ENCODE data around the gene FIBP.
"Not testable (repeated sequence)": the region's sequence is repeated elsewhere in the genome, so short reads cannot be mapped to it uniquely, and the experiment has no call there.

FIBP gene

DNA sequence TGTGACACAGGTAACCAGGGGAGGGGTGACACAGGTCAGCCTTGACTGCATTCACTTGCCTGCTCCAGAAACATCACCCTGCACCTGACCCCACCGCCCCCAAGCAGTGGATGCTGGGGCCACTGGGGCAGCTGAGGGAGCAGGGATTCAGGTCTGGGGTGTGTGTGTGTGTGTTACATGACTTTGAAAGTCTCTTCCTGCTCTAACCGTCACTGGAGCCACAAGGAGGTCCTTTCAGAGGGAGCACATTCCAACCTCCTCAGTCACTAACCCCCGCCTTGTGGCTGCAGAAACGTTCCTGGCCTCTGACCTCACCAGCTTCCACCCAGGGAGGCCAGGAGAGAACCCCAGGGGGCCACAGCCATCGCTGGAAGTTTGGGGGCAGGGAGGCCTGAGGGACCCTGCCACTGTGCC is 14.8 kb upstream of the FIBP start:
- no peaks in the 10 kb centered on the region for H3K9me3 ChIP-seq (ENCODE audit: low read length)
- H3K4me1 ChIP-seq (ENCODE audit: insufficient read depth, low read length), result peaks cover 13% of the 10 kb centered on the region
- peaks cover 21% of the 10 kb centered on the region for H3K27me3 ChIP-seq (ENCODE audit: insufficient read depth, low read length)
- no peak overlapping the region for H2AFZ ChIP-seq (ENCODE audit: low read depth, low read length)
- no peak overlapping the region for H3K4me3 ChIP-seq (ENCODE audit: low read length)
- no peaks in the 10 kb centered on the region for H3K36me3 ChIP-seq (ENCODE audit: insufficient read depth, low read length)

DNA sequence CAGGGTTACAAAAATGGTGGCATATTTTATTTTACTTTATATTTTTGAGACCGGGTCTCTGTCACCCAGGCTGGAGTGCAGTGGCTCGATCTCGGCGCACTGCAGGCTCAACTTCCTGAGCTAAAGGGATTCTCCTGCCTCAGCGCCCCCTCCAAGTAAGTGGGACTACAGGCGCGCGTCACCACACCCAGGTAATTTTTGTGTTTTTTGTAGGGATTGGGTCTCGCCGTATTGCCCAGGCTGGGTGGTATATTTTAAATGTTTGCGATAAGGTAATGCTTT is 12.6 kb upstream of the FIBP start:
- Histone ChIP-seq H3K36me3 (ENCODE audit: insufficient read depth, low read length) (no peaks in the 10 kb centered on the region), H3K9me3 (ENCODE audit: low read length) (no peaks in the 10 kb centered on the region), H3K4me1 (ENCODE audit: insufficient read depth, low read length) (peaks cover 13% of the 10 kb centered on the region), H3K27me3 (ENCODE audit: insufficient read depth, low read length) (peaks cover 21% of the 10 kb centered on the region), H2AFZ (ENCODE audit: low read depth, low read length) (no peak overlapping the region), H3K4me3 (ENCODE audit: low read length) (no peak overlapping the region)

DNA sequence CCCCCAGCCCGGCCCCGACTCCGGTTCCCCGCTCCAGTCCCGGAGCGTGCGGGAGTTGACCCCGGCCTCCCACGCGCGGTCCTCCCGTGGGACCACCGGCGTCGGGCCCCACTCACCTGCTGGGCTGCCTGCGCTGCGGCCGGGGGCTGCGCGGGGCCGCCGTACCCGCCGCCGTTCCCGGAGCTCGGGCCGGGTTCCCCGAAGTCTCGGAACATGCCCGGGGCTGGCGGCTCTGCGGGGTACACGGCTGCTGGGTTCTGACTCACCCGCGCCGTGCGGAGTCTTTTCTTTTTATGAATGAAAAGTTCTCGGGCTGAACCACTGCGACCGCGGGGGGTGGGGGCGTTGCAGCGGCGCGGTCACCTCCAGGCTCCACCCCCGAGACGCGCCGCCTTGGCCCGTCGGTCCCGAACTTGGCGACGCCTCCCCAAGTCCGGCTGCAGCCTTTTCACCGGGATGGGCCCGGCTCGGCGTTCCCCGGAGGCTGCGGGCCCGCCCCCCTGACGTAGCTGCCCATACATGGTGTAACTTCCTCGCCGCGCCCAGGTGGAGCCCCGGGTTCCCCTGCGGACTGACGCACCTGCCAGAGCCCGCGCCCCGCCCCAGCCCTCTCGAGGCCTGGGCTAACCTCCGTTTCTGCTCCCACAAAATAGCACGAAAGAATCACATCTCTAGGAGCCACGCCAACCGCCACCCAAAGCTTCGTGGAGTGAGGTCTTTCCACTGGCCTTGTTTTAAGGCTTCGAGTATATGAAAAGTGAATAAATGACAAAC is 12.0 kb upstream of the FIBP start, which contains the start of gene FOSL1:
Gene FOSL1 (minus strand): TSS at position 264 of the 774 bp plus-strand sequence. CDS start 49 bp downstream, at position 215.
- Histone ChIP-seq H3K4me1 (ENCODE audit: insufficient read depth, low read length) (peaks cover 13% of the 10 kb centered on the region), H2AFZ (ENCODE audit: low read depth, low read length) (peak within 1 kb of the TSS; percentile 59), H3K36me3 (ENCODE audit: insufficient read depth, low read length) (no peaks in the 10 kb centered on the region), H3K9me3 (ENCODE audit: low read length) (no peaks in the 10 kb centered on the region), H3K27me3 (ENCODE audit: insufficient read depth, low read length) (peaks cover 21% of the 10 kb centered on the region), H3K4me3 (ENCODE audit: low read length) (peak within 1 kb of the TSS; percentile 37)

DNA sequence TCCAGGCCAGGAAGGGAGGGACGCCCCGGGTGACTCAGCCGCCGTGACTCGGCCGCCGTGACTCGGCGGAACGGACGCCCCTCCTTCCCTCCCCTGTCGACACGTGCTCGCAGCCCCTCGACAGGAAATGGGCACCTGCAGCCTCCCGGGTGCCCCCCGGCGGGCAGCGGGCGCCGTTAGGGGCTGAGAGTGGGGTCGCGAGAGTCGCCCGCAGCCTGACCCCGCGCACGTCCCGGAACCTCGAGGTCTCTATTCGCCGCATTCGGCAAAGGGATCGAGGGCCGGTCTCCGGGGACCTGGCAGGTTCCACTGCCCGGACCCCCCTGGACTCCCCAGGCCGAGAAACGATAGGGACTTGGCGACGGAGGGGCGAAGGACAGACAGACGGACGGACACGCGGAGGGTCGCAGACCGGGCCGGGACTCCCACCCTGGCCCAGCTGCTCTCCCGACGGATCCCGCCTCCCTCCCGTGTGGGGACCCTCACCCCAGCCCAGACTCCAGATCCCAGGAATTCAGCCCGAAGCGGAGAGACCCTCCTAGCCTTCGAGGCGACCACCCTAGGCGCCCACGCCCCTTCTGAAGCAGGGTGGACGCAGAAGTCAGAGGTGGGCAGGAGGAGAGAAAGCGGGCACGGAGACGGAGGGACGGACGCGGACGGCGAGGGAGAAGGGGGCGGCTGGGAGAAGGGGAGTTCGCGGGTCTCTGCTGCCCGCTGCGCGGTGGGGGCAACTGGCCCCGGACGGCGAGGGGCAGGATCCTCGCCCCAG is 11.3 kb upstream of the FIBP start:
- peak overlapping the region; percentile 37 for H3K4me3 ChIP-seq (ENCODE audit: low read length)
- peak overlapping the region; percentile 59 for H2AFZ ChIP-seq (ENCODE audit: low read depth, low read length)
- no peaks in the 10 kb centered on the region for H3K9me3 ChIP-seq (ENCODE audit: low read length)
- peaks cover 13% of the 10 kb centered on the region for H3K4me1 ChIP-seq (ENCODE audit: insufficient read depth, low read length)
- H3K27me3 ChIP-seq (ENCODE audit: insufficient read depth, low read length), result peaks cover 21% of the 10 kb centered on the region
- H3K36me3 ChIP-seq (ENCODE audit: insufficient read depth, low read length), result no peaks in the 10 kb centered on the region

DNA sequence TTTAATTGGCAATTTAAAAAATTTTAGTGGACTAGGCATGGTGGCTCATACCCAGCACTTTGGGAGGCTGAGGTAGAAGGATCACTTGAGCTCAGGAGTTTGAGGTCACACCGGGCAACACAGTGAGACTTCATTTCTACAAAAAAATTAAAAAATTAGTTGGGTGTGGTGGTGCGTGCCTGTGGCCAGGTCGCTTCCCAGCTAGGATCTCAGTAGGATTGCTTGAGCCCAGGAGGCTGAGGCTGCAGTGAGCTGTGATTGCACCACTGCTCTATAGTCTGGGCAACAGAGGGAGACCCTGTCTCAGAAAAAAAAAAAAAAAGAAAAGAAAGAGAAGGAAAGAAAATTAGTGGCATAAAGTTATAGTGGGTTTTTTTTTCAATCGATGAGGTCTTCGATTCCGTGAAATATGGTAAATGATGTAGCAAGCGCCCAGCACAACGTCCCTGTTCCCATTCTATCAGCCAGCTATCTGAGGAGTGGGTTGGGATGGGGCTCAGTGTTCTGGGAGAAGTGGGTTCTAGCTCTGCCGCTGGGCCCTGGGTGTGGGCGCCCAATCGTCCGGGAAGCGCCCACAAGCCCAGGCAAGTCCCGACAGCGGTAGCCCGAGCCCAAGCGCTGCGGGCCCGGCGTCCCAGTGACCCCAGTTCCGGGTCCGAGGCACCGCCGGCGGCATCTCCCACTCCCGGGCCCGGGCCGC is 10.5 kb upstream of the FIBP start:
- no peak overlapping the region for H2AFZ ChIP-seq (ENCODE audit: low read depth, low read length)
- no peaks in the 10 kb centered on the region for H3K36me3 ChIP-seq (ENCODE audit: insufficient read depth, low read length)
- peaks cover 21% of the 10 kb centered on the region for H3K27me3 ChIP-seq (ENCODE audit: insufficient read depth, low read length)
- no peaks in the 10 kb centered on the region for H3K9me3 ChIP-seq (ENCODE audit: low read length)
- peaks cover 13% of the 10 kb centered on the region for H3K4me1 ChIP-seq (ENCODE audit: insufficient read depth, low read length)
- H3K4me3 ChIP-seq (ENCODE audit: low read length), result no peak overlapping the region

DNA sequence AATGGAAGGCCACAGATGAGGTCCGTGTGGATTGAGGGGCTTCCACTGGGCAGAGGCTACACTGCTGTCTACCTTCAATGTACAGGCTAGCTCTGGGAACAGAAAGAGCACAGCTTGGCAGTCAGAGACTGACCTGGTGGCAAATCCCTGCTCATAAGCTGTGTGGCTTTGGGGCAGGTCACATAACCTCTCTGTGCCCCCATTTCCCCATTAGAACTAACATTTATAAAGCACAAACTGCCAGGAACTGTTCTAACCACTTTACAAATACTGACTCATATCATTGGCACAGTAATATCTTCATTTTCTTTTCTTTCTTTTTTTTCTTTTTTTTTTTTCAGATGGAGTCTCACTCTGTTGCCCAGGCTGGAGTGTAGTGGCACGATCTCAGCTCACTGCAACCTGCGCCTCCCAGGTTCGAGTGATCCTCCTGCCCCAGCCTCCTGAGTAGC is 8.8 kb upstream of the FIBP start:
- H3K9me3 ChIP-seq (ENCODE audit: low read length), result no peaks in the 10 kb centered on the region
- H3K4me3 ChIP-seq (ENCODE audit: low read length), result no peak overlapping the region
- peaks cover 3% of the 10 kb centered on the region for H3K4me1 ChIP-seq (ENCODE audit: insufficient read depth, low read length)
- H2AFZ ChIP-seq (ENCODE audit: low read depth, low read length), result no peak overlapping the region
- no peaks in the 10 kb centered on the region for H3K36me3 ChIP-seq (ENCODE audit: insufficient read depth, low read length)
- H3K27me3 ChIP-seq (ENCODE audit: insufficient read depth, low read length), result peaks cover 16% of the 10 kb centered on the region

DNA sequence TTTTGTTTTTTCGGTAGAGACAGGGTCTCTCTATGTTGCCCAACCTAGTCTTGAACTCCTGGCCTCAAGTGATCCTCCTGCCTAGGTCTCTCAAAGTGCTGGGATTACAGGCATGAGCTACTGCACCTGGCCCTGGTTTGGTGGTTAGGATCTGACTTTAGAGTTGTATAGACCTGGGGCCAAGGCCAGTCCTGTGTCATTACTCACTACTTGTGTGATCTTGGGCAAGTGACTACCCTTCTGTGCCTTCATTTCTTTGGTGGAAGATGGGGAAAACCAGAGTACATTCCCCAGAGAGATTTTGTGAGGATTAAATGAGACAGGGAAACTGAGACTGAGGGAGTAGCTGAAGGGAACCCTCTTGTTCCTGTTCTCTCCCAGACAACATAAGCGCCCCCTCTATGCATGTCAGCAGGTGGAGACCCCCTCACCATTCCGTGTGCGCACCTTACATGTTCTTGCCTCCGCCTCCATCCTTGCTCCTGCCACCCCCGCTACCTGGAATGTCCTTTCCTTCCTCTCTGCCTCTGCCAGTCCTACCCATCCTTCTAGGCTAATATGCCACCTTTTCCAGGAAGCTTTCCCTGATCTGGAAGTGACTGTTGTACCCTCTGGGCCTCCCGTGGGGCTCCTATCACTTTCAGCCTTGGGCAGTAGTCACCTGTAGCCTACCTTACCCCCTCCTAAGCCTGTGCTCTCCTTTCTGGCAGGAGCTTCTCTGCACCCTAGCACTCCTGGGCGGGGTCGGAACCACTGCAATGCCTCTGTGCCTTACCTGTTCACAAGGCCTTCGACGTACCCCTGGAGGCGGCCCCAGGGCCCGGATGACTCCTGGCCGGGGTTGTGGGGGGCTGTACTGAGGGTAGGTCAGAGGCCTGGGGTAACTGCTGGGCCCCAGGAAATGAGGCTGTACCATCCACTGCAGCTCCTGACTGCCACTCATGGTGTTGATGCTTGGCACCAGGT is 8.0 kb upstream of the FIBP start:
- Histone ChIP-seq H3K4me1 (ENCODE audit: insufficient read depth, low read length) (peaks cover 10% of the 10 kb centered on the region), H3K4me3 (ENCODE audit: low read length) (no peak overlapping the region), H3K36me3 (ENCODE audit: insufficient read depth, low read length) (no peaks in the 10 kb centered on the region), H3K27me3 (ENCODE audit: insufficient read depth, low read length) (peaks cover 13% of the 10 kb centered on the region), H3K9me3 (ENCODE audit: low read length) (no peaks in the 10 kb centered on the region), H2AFZ (ENCODE audit: low read depth, low read length) (no peak overlapping the region)

DNA sequence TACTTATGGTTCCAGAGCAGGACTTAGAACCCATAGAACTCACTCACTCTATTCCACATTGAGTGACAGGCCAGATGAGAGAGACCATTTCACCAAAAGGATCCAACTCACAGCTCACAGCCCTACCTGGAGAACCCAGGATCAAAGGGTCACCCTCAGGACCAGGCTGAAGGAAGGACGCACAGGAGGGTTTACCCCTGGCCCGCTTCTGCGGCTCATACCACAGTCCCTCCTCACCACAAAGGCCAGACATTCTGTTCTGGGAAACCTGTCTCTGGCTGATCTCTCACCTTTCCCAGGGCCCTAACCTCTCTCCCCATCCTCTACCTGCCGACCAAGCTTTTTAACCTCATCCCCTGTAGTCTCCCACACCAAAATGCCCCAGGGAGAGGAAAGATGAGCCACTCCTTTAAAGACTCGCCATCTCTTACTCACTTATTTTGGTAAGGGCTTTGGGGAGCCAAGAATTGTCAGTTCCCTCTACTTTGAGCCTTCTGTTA is 7.3 kb upstream of the FIBP start:
- Histone ChIP-seq H3K36me3 (ENCODE audit: insufficient read depth, low read length) (no peaks in the 10 kb centered on the region), H3K4me3 (ENCODE audit: low read length) (no peak overlapping the region), H3K4me1 (ENCODE audit: insufficient read depth, low read length) (peaks cover 12% of the 10 kb centered on the region), H3K27me3 (ENCODE audit: insufficient read depth, low read length) (peaks cover 9% of the 10 kb centered on the region), H2AFZ (ENCODE audit: low read depth, low read length) (no peak overlapping the region), H3K9me3 (ENCODE audit: low read length) (no peaks in the 10 kb centered on the region)

DNA sequence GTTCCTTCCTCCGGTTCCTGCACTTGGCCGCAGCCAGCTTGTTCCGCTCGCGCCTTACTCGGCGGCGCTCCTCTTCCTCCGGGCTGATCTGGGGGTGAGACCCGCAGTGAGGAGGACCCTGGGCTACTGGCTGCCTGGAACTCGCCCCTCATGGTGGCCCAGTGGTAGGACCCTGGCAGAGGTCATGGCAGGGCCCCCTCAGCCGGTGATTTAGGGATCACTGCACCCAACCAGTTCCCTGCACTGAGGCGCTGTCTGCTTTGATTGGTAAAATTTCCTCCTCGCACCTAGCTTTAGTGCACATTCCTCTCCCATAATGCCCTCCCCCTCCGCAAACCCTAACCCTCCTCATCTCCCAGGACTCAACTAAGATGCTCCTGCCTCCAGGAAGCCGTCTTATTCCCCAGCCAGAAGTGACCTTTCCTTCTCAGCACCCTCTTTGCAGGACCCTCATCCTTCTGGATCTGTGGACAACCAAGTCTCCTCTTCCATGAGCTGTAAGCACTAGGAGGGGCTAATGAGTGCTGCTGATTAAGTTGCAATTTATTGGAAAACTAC is 5.8 kb upstream of the FIBP start:
- Histone ChIP-seq H3K36me3 (ENCODE audit: insufficient read depth, low read length) (no peaks in the 10 kb centered on the region), H3K9me3 (ENCODE audit: low read length) (no peaks in the 10 kb centered on the region), H3K27me3 (ENCODE audit: insufficient read depth, low read length) (no peaks in the 10 kb centered on the region), H2AFZ (ENCODE audit: low read depth, low read length) (no peak overlapping the region), H3K4me3 (ENCODE audit: low read length) (no peak overlapping the region), H3K4me1 (ENCODE audit: insufficient read depth, low read length) (peaks cover 22% of the 10 kb centered on the region)

DNA sequence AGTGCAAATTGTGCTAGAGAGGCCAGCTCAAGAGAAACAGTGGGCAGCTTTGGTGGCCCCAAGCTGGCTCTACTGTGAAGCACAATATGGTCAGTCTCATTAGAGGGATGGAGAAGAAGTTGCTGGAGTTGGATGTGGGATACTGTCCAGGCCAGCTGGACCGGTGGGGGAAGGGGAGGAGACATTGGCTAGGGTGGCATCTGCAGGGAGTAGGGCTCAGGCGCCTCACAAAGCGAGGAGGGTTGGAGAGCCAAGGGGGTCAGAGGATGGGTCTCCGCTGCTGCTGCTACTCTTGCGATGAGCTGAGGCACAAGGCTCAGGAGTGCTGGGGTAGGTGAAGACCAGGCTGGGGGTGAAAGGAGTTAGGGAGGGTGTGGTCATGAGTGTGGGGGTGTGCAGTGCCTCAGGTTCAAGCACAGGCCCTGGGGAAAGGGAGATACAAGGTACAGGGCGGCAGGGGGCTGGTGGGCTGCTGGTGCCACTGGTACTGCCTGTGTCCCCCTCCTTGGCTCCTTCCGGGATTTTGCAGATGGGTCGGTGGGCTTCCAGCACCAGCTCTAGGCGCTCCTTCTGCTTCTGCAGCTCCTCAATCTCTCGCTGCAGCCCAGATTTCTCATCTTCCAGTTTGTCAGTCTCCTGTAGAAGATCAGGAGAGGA is 4.5 kb upstream of the FIBP start:
- no peak overlapping the region for H3K4me3 ChIP-seq (ENCODE audit: low read length)
- no peak overlapping the region for H2AFZ ChIP-seq (ENCODE audit: low read depth, low read length)
- H3K27me3 ChIP-seq (ENCODE audit: insufficient read depth, low read length), result no peaks in the 10 kb centered on the region
- no peaks in the 10 kb centered on the region for H3K36me3 ChIP-seq (ENCODE audit: insufficient read depth, low read length)
- H3K9me3 ChIP-seq (ENCODE audit: low read length), result no peaks in the 10 kb centered on the region
- H3K4me1 ChIP-seq (ENCODE audit: insufficient read depth, low read length), result peaks cover 28% of the 10 kb centered on the region

DNA sequence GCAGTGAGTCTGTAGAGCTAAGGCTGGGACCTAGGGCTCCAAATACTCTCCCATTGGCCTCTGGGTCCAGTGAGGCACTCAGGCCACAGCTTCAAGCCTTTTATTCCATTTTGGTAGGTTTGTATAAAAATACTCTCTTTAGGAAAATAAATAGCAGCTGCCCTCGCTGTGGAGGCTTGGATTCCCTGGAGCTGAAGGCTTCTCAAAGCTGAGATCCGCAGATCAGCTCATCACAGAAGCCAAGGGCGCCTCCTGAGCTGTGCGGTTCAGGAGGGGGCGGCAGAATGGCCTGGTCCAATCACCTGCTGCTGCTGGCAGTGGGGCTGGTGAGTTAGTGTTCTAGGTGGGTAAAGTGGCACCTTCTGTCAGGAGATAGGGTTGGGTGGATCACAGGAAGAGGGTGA is 3.9 kb upstream of the FIBP start:
- Histone ChIP-seq H3K4me1 (ENCODE audit: insufficient read depth, low read length) (peaks cover 32% of the 10 kb centered on the region), H3K4me3 (ENCODE audit: low read length) (peak overlapping the region; percentile 79)
- not testable (repeated sequence) for H3K27me3 ChIP-seq (ENCODE audit: insufficient read depth, low read length); H2AFZ ChIP-seq (ENCODE audit: low read depth, low read length); H3K9me3 ChIP-seq (ENCODE audit: low read length); H3K36me3 ChIP-seq (ENCODE audit: insufficient read depth, low read length)
